OCI-LY7 (cell line): ENCODE data around the gene KIAA1958.

Experiments used
- EZH2phosphoT487 ChIP-seq: fragments of 200-600 bp; sonication (generic); IDR thresholded peaks from 2 replicates; pipeline ENCODE4 v1.6.1; 2018; ENCODE audit warnings: low read depth, borderline replicate concordance, mild to moderate bottlenecking, mixed run types, antibody characterized with exemption, low read length, moderate library complexity, mixed read lengths
- TF ChIP-seq, protein P1 (sequence below): fragments of 200-600 bp; sonication (generic); conservative IDR thresholded peaks from 2 replicates; pipeline ENCODE4 v1.5.1; 2014; ENCODE audit warnings: mild to moderate bottlenecking, antibody characterized with exemption, low read length, moderate library complexity, mixed read lengths

DNA sequence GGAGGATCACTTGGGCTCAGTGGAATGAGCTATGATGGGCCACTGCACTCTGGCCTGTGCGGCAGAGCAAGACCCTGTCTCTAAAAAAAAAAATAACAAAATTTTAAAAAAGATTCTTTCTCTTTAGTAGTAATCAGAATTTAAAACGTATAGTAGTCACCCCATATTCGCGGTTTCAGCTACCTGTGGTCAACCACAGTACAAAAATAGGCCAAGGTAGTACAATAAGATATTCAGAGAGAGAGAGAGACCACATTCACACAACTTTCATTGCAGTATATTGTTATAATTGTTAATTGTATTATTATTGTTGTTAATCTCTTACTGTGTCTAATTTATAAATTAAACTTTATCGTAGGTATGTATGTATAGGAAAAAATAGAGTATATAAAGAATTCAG lies 212.6 kb downstream of the KIAA1958 start:
- TF ChIP-seq, protein P1, sequence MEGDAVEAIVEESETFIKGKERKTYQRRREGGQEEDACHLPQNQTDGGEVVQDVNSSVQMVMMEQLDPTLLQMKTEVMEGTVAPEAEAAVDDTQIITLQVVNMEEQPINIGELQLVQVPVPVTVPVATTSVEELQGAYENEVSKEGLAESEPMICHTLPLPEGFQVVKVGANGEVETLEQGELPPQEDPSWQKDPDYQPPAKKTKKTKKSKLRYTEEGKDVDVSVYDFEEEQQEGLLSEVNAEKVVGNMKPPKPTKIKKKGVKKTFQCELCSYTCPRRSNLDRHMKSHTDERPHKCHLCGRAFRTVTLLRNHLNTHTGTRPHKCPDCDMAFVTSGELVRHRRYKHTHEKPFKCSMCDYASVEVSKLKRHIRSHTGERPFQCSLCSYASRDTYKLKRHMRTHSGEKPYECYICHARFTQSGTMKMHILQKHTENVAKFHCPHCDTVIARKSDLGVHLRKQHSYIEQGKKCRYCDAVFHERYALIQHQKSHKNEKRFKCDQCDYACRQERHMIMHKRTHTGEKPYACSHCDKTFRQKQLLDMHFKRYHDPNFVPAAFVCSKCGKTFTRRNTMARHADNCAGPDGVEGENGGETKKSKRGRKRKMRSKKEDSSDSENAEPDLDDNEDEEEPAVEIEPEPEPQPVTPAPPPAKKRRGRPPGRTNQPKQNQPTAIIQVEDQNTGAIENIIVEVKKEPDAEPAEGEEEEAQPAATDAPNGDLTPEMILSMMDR = no peak
- no peak for TF ChIP-seq EZH2phosphoT487
